GM12873 (cell line): Measurements from ENCODE around the gene ELP4.

Experiments used
- TF ChIP-seq, protein P1 (sequence below): IDR thresholded peaks from 2 replicates; pipeline ENCODE4 v1.5.1; 2012; ENCODE audit warnings: low read depth, mild to moderate bottlenecking, moderate library complexity, low read length, control low read depth; ENCODE audit not compliant: insufficient read depth; ENCODE audit errors: missing control alignments

ELP4 gene

DNA sequence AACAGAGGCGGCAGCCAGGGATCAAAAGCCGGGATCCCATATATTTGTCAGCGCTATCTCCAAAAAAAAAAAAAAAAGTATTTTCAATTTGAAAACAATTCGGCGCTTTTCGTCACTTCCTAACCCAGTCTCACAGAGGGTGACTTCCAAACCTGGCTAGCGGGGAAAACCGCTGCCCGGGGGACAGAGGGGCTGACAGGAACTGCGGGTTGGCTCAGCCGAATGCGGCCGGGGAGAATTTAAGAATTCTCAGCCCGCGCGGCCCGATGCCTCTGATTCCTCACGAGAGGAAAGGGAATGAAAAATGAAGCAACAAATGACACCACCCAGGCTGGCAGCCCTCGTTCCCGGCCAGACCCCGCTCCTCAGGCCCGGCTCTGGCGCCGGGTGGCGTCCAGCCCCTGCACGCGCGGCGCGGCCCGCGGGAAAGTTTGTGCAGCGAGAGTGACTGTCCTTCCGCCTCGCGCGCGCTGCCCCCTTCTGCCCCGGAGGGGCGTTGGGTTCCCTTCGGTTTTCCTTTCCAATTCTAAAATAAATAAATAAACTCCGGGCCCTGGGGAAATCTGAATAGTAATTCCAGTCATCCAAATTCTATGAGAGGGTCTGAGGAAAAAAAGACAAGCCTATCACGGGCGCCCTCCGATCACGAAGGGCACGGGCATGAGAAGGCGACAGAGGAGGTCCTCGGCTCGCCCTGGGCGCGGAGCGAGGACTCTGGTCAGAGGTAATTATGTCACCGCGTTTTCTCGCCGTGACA, 306.3 kb downstream of the ELP4 start:
- TF ChIP-seq, protein P1, sequence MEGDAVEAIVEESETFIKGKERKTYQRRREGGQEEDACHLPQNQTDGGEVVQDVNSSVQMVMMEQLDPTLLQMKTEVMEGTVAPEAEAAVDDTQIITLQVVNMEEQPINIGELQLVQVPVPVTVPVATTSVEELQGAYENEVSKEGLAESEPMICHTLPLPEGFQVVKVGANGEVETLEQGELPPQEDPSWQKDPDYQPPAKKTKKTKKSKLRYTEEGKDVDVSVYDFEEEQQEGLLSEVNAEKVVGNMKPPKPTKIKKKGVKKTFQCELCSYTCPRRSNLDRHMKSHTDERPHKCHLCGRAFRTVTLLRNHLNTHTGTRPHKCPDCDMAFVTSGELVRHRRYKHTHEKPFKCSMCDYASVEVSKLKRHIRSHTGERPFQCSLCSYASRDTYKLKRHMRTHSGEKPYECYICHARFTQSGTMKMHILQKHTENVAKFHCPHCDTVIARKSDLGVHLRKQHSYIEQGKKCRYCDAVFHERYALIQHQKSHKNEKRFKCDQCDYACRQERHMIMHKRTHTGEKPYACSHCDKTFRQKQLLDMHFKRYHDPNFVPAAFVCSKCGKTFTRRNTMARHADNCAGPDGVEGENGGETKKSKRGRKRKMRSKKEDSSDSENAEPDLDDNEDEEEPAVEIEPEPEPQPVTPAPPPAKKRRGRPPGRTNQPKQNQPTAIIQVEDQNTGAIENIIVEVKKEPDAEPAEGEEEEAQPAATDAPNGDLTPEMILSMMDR = no peak

DNA sequence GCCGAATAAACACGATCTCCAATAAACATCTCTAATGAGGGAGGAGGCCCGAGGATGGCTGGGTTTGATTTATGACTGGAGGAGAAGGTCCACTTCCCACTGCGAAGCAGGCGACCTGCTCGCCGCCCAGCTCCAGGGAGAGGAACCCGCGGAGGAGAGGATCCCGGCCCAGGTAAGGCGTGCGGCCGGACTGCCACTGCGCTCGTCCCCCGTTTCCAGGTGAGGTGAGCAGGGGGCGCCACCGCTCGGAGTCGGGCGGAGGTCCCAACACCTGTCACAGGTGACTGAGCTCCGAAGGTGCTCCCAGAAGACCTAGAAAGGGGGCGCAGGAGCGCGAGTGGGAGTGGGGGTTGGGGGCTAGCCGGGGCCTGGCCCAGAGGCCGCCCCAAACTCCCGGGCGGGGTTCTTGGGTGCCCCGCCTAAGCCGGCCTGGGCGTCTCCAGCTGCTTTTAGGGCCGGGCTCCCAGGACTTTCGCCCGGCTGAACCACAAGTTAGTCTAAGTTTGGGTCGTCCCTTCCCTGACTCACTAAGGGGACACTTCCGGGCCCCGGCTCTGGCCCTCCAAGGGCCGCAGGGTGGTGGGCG, 307.0 kb downstream of the ELP4 start:
- TF ChIP-seq, protein P1 = no peak

DNA sequence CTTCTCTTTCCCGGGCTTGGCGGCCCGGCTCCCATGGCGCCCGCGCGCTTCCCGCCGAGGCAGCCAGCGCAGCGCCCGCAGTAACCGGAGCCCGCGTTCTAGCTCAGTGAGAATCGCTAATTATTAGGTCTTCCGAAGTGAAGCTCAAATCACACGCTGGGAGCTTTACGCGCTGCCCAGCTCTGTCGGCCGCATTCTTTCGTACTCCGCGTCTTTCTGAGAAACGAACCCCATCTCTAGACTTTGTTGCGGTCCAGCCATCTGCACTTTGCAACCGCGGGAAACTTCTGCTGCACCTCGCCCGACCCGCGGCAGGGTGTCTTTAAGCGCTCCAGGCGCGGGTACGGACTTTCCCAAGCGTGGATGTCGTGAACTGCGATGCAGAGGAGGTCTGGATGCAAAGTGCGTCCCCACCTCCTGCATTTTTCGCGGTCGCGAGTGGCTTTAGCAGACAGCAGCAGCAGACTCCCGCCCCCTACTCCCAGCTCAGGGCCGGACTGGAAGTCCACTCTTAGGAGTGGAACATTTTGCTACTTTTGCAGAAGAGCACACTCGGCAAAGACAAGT, 307.6 kb downstream of the ELP4 start:
- TF ChIP-seq, protein P1 = no peak

DNA sequence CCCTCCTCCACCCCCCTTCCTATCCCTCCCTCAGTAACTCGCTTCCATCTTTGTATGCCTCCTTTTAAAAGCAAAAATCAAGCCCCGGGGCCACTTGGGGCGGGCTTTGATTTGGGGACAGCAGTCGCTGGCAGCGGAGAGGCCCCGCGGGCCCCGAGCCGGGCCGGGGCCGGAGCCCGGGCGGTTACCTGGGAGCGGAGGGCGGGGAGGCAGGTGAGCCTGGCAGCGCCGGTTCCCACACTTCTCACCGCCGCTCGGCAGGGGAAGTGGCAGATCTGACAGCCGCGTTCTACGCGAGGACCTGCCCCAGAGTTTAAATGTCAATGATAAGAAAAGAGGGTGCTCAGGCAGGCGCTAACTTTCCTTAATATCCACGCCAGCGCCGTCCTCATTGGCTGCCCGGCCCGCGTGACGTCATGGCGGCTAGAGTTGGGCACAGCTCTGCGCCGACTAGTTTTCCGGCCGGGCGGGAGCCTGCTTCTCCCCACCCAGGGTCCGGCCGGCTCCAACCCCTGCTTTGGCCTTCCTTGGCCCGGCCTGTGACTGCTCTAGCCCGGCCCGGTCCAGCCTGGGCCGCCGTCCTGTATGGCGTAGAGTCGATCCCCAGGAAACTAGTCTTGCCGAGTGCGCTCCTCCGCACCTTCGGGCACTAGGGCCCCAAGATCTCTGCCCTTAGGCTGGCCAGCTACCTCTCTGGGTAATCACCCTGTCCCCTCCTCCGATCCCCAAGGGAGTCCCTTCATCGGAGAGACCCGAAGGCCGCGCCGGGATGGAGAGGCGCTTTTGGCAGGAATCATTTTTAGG, 308.3 kb downstream of the ELP4 start:
- TF ChIP-seq, protein P1 = no peak

DNA sequence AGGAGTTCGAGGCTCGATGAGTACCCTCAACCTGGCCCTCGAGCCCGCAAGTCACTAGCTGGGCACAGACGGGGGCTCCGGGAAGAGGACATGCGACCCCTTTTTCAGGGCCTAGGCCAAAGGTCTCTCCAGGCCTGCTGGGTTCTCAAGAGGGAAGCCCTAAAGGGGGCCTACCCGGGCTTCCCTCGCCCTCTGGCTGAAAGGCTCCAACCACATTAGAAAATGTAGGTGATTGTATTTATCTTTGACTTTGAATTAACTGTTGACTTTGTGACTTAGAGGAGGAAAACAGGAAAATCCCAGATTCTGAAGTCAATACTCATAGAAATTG, 308.8 kb downstream of the ELP4 start:
- TF ChIP-seq, protein P1 = no peak

DNA sequence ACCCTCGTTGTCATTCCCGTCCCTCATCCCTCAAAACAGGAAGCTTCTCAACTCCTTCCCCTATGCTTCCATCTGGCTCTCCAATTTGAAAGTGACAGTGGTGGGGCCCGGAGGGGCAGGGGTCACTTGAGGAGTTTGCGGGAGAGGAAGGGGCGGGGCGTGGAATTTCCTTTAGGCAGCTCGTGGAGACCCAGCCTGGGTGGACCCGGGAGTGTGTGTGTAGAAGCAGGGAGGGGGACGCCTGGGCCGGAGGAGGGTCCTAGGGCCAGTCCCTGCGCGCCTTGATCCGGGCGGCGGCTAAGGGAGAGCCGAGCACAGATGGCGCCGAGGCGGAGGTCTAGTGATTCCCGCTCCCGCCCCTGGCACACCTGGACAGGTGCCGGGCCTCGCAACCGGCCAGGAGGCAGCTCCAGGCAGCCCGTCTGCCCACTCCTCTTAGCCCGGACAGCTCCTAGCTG, 309.3 kb downstream of the ELP4 start:
- TF ChIP-seq, protein P1 = no peak
